Measurements from ENCODE around the gene APRT.

APRT gene

GRCh38 chr16:88771294-88771772, 40.4 kb downstream of the APRT start:
- no peak for DNase-seq

GRCh38 chr16:88770461-88771293, 41.1 kb downstream of the APRT start:
- DNase-seq = peak in 2 of 5 experiments; percentile 48 to 67

GRCh38 chr16:88769617-88770460, 41.9 kb downstream of the APRT start:
- peak in 1 of 5 experiments; percentile 68 for DNase-seq

- DNase-seq = no peak
These were observed 43.5 kb downstream of the APRT start for GRCh38 chr16:88768071-88768783.

- no peak for DNase-seq
These were observed 44.1 kb downstream of the APRT start for GRCh38 chr16:88767546-88768070.

- no peak for DNase-seq
These were observed 44.8 kb downstream of the APRT start for GRCh38 chr16:88766975-88767374.

- DNase-seq = no peak
These were observed 46.8 kb downstream of the APRT start for GRCh38 chr16:88764913-88765349.

GRCh38 chr16:88764080-88764479, 47.6 kb downstream of the APRT start:
- DNase-seq = no peak

GRCh38 chr16:88763502-88764053, 48.1 kb downstream of the APRT start:
- no peak for DNase-seq

- no peak for DNase-seq
These were observed 48.8 kb downstream of the APRT start for GRCh38 chr16:88762941-88763340.

GRCh38 chr16:88762258-88762870, 49.4 kb downstream of the APRT start:
- DNase-seq = no peak

GRCh38 chr16:88761830-88762229, 49.9 kb downstream of the APRT start:
- DNase-seq = no peak

- no peak for DNase-seq
These were observed 50.6 kb downstream of the APRT start for GRCh38 chr16:88761143-88761534.

- no peak for DNase-seq
These were observed 51.1 kb downstream of the APRT start for GRCh38 chr16:88760424-88761142.

- DNase-seq = no peak
These were observed 51.8 kb downstream of the APRT start for GRCh38 chr16:88759976-88760350.

All from T-helper 2 cell (primary cell).